ENCODE data around the gene SUPT20H.

DNA sequence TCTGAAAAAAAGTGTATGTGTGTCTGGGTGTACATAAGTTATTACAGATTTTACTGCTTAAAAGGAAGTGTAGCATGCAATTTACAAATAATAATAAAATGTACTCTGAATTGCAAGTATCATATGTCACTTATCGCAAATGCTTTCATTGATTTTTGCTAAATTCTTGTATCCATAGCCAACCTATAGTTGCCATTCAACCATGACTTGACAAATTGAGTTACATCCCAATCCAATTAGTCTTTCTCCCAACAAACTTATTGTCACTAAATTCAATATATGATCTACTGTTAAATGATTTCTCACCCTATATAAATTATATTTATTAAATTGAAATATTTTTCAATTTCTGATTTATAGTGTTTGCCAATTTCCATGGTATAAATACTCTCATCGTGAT is 17.3 kb upstream of the SUPT20H start:
- TF ChIP-seq RFX5 (IDR thresholded peaks at IDR 0.05; ENCODE audit: low read depth, low read length), result no peak
- TF ChIP-seq RAD21 (IDR thresholded peaks at IDR 0.05; ENCODE audit: insufficient read depth, low read depth, low read length), result no peak
- no peak for TF ChIP-seq EZH2 (IDR thresholded peaks at IDR 0.05; ENCODE audit: borderline replicate concordance, control insufficient read depth, low read depth, low read length)
- no peak for TF ChIP-seq ETV6 (conservative IDR thresholded peaks at IDR 0.05 in 1 of 2, IDR thresholded peaks at IDR 0.05 in 1 of 2; ENCODE audit: borderline replicate concordance in 1 of 2, low read depth in 1 of 2)
- TF ChIP-seq, protein P1, sequence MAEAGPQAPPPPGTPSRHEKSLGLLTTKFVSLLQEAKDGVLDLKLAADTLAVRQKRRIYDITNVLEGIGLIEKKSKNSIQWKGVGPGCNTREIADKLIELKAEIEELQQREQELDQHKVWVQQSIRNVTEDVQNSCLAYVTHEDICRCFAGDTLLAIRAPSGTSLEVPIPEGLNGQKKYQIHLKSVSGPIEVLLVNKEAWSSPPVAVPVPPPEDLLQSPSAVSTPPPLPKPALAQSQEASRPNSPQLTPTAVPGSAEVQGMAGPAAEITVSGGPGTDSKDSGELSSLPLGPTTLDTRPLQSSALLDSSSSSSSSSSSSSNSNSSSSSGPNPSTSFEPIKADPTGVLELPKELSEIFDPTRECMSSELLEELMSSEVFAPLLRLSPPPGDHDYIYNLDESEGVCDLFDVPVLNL (IDR thresholded peaks at IDR 0.05; ENCODE audit: low read depth, low read length), result no peak
- TF ChIP-seq PML (IDR thresholded peaks at IDR 0.05; ENCODE audit: low read length), result no peak
- TF ChIP-seq, protein P2, sequence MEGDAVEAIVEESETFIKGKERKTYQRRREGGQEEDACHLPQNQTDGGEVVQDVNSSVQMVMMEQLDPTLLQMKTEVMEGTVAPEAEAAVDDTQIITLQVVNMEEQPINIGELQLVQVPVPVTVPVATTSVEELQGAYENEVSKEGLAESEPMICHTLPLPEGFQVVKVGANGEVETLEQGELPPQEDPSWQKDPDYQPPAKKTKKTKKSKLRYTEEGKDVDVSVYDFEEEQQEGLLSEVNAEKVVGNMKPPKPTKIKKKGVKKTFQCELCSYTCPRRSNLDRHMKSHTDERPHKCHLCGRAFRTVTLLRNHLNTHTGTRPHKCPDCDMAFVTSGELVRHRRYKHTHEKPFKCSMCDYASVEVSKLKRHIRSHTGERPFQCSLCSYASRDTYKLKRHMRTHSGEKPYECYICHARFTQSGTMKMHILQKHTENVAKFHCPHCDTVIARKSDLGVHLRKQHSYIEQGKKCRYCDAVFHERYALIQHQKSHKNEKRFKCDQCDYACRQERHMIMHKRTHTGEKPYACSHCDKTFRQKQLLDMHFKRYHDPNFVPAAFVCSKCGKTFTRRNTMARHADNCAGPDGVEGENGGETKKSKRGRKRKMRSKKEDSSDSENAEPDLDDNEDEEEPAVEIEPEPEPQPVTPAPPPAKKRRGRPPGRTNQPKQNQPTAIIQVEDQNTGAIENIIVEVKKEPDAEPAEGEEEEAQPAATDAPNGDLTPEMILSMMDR (IDR thresholded peaks at IDR 0.05 in 2 of 3, conservative IDR thresholded peaks at IDR 0.05 in 1 of 3; ENCODE audit: control insufficient read depth in 2 of 3, extremely low read depth in 1 of 3, insufficient read depth in 1 of 3, low read depth in 3 of 3, low read length in 3 of 3), result no peak
- TF ChIP-seq POLR2A (IDR thresholded peaks at IDR 0.05; ENCODE audit: low read depth, low read length), result no peak
- TF ChIP-seq KDM1A (IDR thresholded peaks at IDR 0.05; ENCODE audit: borderline replicate concordance), result no peak
- no peak for TF ChIP-seq GABPA (IDR thresholded peaks at IDR 0.05; ENCODE audit: low read depth)
- TF ChIP-seq MTA2 (IDR thresholded peaks at IDR 0.05; ENCODE audit: low read depth), result no peak
- TF ChIP-seq POLR2AphosphoS5 (IDR thresholded peaks at IDR 0.05; ENCODE audit: low read length), result no peak

Measured in GM12878 (cell line).